AG09319 (cell line): ENCODE data around the gene YWHAQ.
"Not testable (repeated sequence)": the region's sequence is repeated elsewhere in the genome, so short reads cannot be mapped to it uniquely, and the experiment has no call there.

Experiments
- DNase-seq: peaks from one replicate; pipeline ENCODE4 v3.0.0-alpha.2; 2010; ENCODE audit warnings: low read depth; ENCODE audit errors: extremely low read depth
- CTCF ChIP-seq: IDR thresholded peaks from 2 replicates; pipeline ENCODE4 v1.5.1; 2011; ENCODE audit warnings: low read depth, mild to moderate bottlenecking, inconsistent platforms, low read length, moderate library complexity

YWHAQ gene

GRCh38 chr2:9630117-9630735, 571 bp downstream of the YWHAQ start:
- no peak for DNase-seq
- TF ChIP-seq CTCF, result no peak

- no peak for DNase-seq
- TF ChIP-seq CTCF, result no peak
Observed at GRCh38 chr2:9629222-9630116, 1.3 kb downstream of the YWHAQ start.

- no peak for DNase-seq
- no peak for TF ChIP-seq CTCF
Observed at GRCh38 chr2:9627310-9627709, 3.5 kb downstream of the YWHAQ start.

GRCh38 chr2:9623151-9623550, 7.6 kb downstream of the YWHAQ start:
- TF ChIP-seq CTCF, result no peak
- DNase-seq, result no peak

- DNase-seq, result not testable (repeated sequence)
Observed at GRCh38 chr2:9621655-9622054, 9.1 kb downstream of the YWHAQ start.

GRCh38 chr2:9618410-9618809, 12.4 kb downstream of the YWHAQ start:
- no peak for DNase-seq
- TF ChIP-seq CTCF, result no peak

DNA sequence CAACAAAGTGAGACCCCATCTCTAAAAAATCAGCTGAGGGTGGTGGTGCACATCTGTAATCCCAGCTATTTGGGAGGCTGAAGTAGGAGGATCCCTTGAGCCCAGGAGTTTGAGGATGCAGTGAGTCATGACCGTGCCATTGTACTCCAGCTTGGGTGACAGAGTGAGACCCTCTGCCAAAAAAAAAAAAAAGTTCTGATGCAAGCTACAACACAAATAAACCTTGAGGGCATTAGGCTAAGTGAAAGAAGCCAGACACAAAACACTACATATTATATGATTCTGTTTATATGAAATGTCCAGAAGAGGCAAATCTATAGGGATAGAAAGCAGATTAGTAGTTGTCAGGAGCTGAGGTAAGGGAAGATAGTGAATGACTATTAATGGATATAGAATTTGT, 13.0 kb downstream of the YWHAQ start:
- no peak for DNase-seq
- TF ChIP-seq CTCF, result no peak
